Measurements from ENCODE around the gene DYNLRB1.
A peak's percentile ranks its signal among the peaks of the same experiment; 100 is the strongest.

DYNLRB1 gene

GRCh38 chr20:34535301-34535840 is 19.1 kb downstream of the DYNLRB1 start:
- no peak for DNase-seq

- no peak for DNase-seq
These were observed 19.6 kb downstream of the DYNLRB1 start for GRCh38 chr20:34535857-34536256.

- DNase-seq: peak; percentile 62 to 65
These were observed 20.7 kb downstream of the DYNLRB1 start for GRCh38 chr20:34536798-34537394.

GRCh38 chr20:34537651-34538050 is 21.4 kb downstream of the DYNLRB1 start:
- DNase-seq: no peak

- DNase-seq: peak; percentile 70 to 76
These were observed 22.5 kb downstream of the DYNLRB1 start for GRCh38 chr20:34538671-34539123.

- no peak for DNase-seq
These were observed 23.5 kb downstream of the DYNLRB1 start for GRCh38 chr20:34539756-34540155.

- no peak for DNase-seq
These were observed 24.5 kb downstream of the DYNLRB1 start for GRCh38 chr20:34540596-34541263.

GRCh38 chr20:34541264-34541901 is 25.2 kb downstream of the DYNLRB1 start:
- DNase-seq: no peak

- no peak for DNase-seq
These were observed 25.7 kb downstream of the DYNLRB1 start for GRCh38 chr20:34541917-34542316.

- no peak for DNase-seq
These were observed 26.2 kb downstream of the DYNLRB1 start for GRCh38 chr20:34542439-34542838.

- DNase-seq: no peak
These were observed 27.3 kb downstream of the DYNLRB1 start for GRCh38 chr20:34543463-34544056.

- DNase-seq: peak; percentile 37 to 38
These were observed 28.0 kb downstream of the DYNLRB1 start for GRCh38 chr20:34544109-34544796.

- DNase-seq: no peak
These were observed 30.5 kb downstream of the DYNLRB1 start for GRCh38 chr20:34546751-34547181.

- no peak for DNase-seq
These were observed 31.8 kb downstream of the DYNLRB1 start for GRCh38 chr20:34547844-34548613.

GRCh38 chr20:34549291-34549928 is 33.2 kb downstream of the DYNLRB1 start:
- DNase-seq: no peak

- no peak for DNase-seq
These were observed 33.7 kb downstream of the DYNLRB1 start for GRCh38 chr20:34549929-34550305.

GRCh38 chr20:34552569-34552968 is 36.3 kb downstream of the DYNLRB1 start:
- DNase-seq: no peak

GRCh38 chr20:34553366-34553867 is 37.2 kb downstream of the DYNLRB1 start:
- no peak for DNase-seq

GRCh38 chr20:34557936-34558319 is 41.7 kb downstream of the DYNLRB1 start:
- no peak for DNase-seq

- DNase-seq: peak; percentile 90 to 93
These were observed 42.3 kb downstream of the DYNLRB1 start, which contains the start of gene MAP1LC3A for GRCh38 chr20:34558320-34559218. MAP1LC3A (plus strand) TSS chr20:34558718; CDS start chr20:34558869, 151 bp downstream.
